GM12878 (cell line): ENCODE results near the gene CACNG8. TPM values are rescaled to one million over a fixed set of nuclear protein-coding genes. Genes with fewer than 3 reads are reported as not detected.

Experiments used
- ATAC-seq: fragments of 200-7000 bp; cut with Tn5 transposase; 3 replicates; pipeline ENCODE4 v1.9.1; 2020; ENCODE audit warnings: mild to moderate bottlenecking, moderate library complexity
- BruUV-seq: library from RNA; stranded (reverse); fragments of 400-500 nt; replicated peaks from 2 replicates; lab custom pipeline; 2021; lab: Mats Ljungman, UMichigan
- CTCF ChIA-PET: fragments of 300-600 bp; sonication (Branson Sonifier 250); formaldehyde crosslinking; extraction: SDS; loops from one replicate; lab custom pipeline; 2021; ENCODE audit warnings: inconsistent platforms; lab: Yijun Ruan, JAX
- POLR2A ChIA-PET: fragments of 350-600 bp; formaldehyde crosslinking; extraction: SDS; loops from one replicate; lab custom pipeline; 2021; ENCODE audit warnings: inconsistent platforms; lab: Charles Lee
- RAD21 ChIA-PET: fragments of 300-600 bp; sonication (Branson Sonifier 250); formaldehyde crosslinking; loops from one replicate; lab custom pipeline; 2023; ENCODE audit warnings: antibody characterized with exemption; ENCODE audit not compliant: unreplicated experiment; lab: Charles Lee
- SMC1A ChIA-PET: fragments of 300-600 bp; sonication (Branson Sonifier 250); formaldehyde crosslinking; loops from one replicate; lab custom pipeline; 2023; ENCODE audit not compliant: unreplicated experiment, uncharacterized antibody; lab: Charles Lee
- DNase-seq: peaks from one replicate; pipeline ENCODE4 v3.0.0-alpha.2; 2011; ENCODE audit warnings: low read depth, low spot score
- FAIRE-seq: peaks from 3 replicates; lab custom pipeline; 2011; peaks lifted over from hg19 to GRCh38; lab: Jason Lieb, UNC
- H2AFZ ChIP-seq: 2 replicates; pipeline ENCODE4 v1.6.0; 2011; ENCODE audit warnings: low read depth, low read length, control low read depth; ENCODE audit not compliant: control insufficient read depth
- H3K27ac ChIP-seq: 2 replicates; pipeline ENCODE4 v1.5.1; 2011; ENCODE audit warnings: control low read depth; ENCODE audit not compliant: control insufficient read depth, insufficient read depth
- H3K27me3 ChIP-seq, 2 experiments: replicated peaks in 1 of 2; 2 replicates each; pipeline versions ENCODE4 v1.6.0 to v1.6.1; 2011; ENCODE audit warnings: low read length in 1 of 2; ENCODE audit not compliant: control insufficient read depth in 2 of 2, insufficient read depth in 2 of 2
- H3K36me3 ChIP-seq, 2 experiments: 2 replicates each; pipeline ENCODE4 v1.5.1; 2011; ENCODE audit warnings: low read length in 1 of 2; ENCODE audit not compliant: control insufficient read depth in 2 of 2, insufficient read depth in 2 of 2
- H3K4me1 ChIP-seq: 2 replicates; pipeline ENCODE4 v1.6.1; 2011; ENCODE audit warnings: mild to moderate bottlenecking, low read length, moderate library complexity, mixed read lengths; ENCODE audit not compliant: control insufficient read depth, insufficient read depth
- H3K4me2 ChIP-seq: 2 replicates; pipeline ENCODE4 v1.6.0; 2011; ENCODE audit warnings: control low read depth; ENCODE audit not compliant: control insufficient read depth, insufficient read depth
- H3K4me3 ChIP-seq: fragments of 200-600 bp; sonication (generic); 2 replicates; pipeline ENCODE4 v1.5.1; 2016
- H3K79me2 ChIP-seq: 2 replicates; pipeline ENCODE4 v1.6.0; 2011; ENCODE audit warnings: low read length; ENCODE audit not compliant: control insufficient read depth, insufficient read depth
- H3K9ac ChIP-seq: 2 replicates; pipeline ENCODE4 v1.8.0; 2011; ENCODE audit warnings: low read length, control low read depth, mixed read lengths; ENCODE audit not compliant: control insufficient read depth, insufficient read depth
- H3K9me3 ChIP-seq: replicated peaks from 3 replicates; pipeline ENCODE4 v1.5.1; 2011; ENCODE audit warnings: mild to moderate bottlenecking, low read length; ENCODE audit not compliant: control insufficient read depth, insufficient read depth
- H4K20me1 ChIP-seq: 2 replicates; pipeline ENCODE4 v1.6.0; 2011; ENCODE audit not compliant: control insufficient read depth, insufficient read depth
- EP300 ChIP-seq, 2 experiments: fragments of 150-350 bp in 1 of 2; IDR thresholded peaks; 2 replicates each; pipeline ENCODE4 v1.6.1; 2011 to 2012; ENCODE audit warnings: low read depth in 2 of 2, low read length in 2 of 2, borderline replicate concordance in 1 of 2, improper control_type of control experiment in 1 of 2, inconsistent platforms in 1 of 2; ENCODE audit not compliant: control insufficient read depth in 1 of 2
- IRF4 ChIP-seq: IDR thresholded peaks from 2 replicates; pipeline ENCODE4 v1.6.1; 2011; ENCODE audit warnings: low read depth, low read length
- MEF2A ChIP-seq: IDR thresholded peaks from 2 replicates; pipeline ENCODE4 v1.6.1; 2011; ENCODE audit warnings: low read depth, mild to moderate bottlenecking, low read length, moderate library complexity; ENCODE audit not compliant: insufficient read depth
- MTA2 ChIP-seq: fragments of 450-650 bp; IDR thresholded peaks from 2 replicates; pipeline ENCODE4 v1.6.1; 2016; ENCODE audit warnings: low read depth, mild to moderate bottlenecking, moderate library complexity
- PAX5 ChIP-seq: IDR thresholded peaks from 2 replicates; pipeline ENCODE4 v1.6.1; 2011; ENCODE audit warnings: low read depth, low read length, borderline replicate concordance
- SMAD5 ChIP-seq: IDR thresholded peaks from 2 replicates; pipeline ENCODE4 v1.6.1; 2016; ENCODE audit warnings: antibody characterized with exemption, low read depth
- TCF3 ChIP-seq: IDR thresholded peaks from 2 replicates; pipeline ENCODE4 v1.6.1; 2012; ENCODE audit warnings: low read depth, mild to moderate bottlenecking, low read length, borderline replicate concordance; ENCODE audit not compliant: insufficient read depth
- WGBS: methylation state at CpG from one replicate; pipeline ENCODE4 v1.1.6; 2016; ENCODE audit warnings: low lambda C conversion rate; ENCODE audit not compliant: insufficient replicate concordance, insufficient coverage; ENCODE audit errors: missing lambda C conversion rate; 5-methylcytosine and 5-hydroxymethylcytosine counted together
- in situ Hi-C: fragments of 300-500 bp; cut with MboI; formaldehyde crosslinking; loops from 9 replicates; pipeline ENCODE4 v1.14.3; 2018; ENCODE audit warnings: mixed read lengths
- intact Hi-C: fragments of 100-400 bp; cut with micrococcal nuclease; formaldehyde crosslinking; loops from one replicate; pipeline ENCODE4 v1.14.2; 2022; ENCODE audit not compliant: unreplicated experiment
- polyA plus RNA-seq, 11 experiments: library from polyadenylated mRNA; depleted of rRNA in 4 of 11; unstranded in 6 of 11; stranded (reverse) in 5 of 11; fragments of >200 nt; fragmentation: Nextera tagmentation in 4 of 11; fragmentation: Illumina TruSeq in 1 of 11; extraction: Ambion mirVana in 4 of 11; extraction: Trizol in 1 of 11; gene quantifications; 1 replicate in 1 of 11; 2 replicates in 10 of 11; pipeline versions ENCODE4 v1.2.1 to v1.2.3, GENCODE V29; 2011 to 2016; ENCODE audit warnings: inconsistent platforms in 2 of 11, missing spikeins in 2 of 11, low read depth in 1 of 11
- total RNA-seq, 4 experiments: library from RNA; depleted of rRNA in 3 of 4; stranded (reverse); fragments of >200 nt in 3 of 4; fragmentation: Illumina TruSeq in 1 of 4; extraction: Trizol in 1 of 4; gene quantifications; 2 replicates each; pipeline versions ENCODE4 v1.2.1 to v1.2.3, GENCODE V29; 2013 to 2021
- TF ChIP-seq, protein P1 (sequence below): fragments of 450-650 bp; IDR thresholded peaks from 2 replicates; pipeline ENCODE4 v1.6.1; 2017; ENCODE audit warnings: borderline replicate concordance
- TF ChIP-seq, protein P2 (sequence below): fragments of 450-650 bp; IDR thresholded peaks from 2 replicates; pipeline ENCODE4 v1.6.1; 2017; ENCODE audit warnings: mild to moderate bottlenecking, moderate library complexity
- TF ChIP-seq, protein P3 (sequence below): IDR thresholded peaks from 2 replicates; pipeline ENCODE4 v1.6.1; 2012; ENCODE audit warnings: improper control_type of control experiment, low read depth, low read length; ENCODE audit not compliant: insufficient replicate concordance

CACNG8 gene
- total and polyA plus RNA-seq, 10 of the 15 experiments (the other 5 are each of a cell fraction or from before 2014, with no cell fraction given) = not detected

DNA sequence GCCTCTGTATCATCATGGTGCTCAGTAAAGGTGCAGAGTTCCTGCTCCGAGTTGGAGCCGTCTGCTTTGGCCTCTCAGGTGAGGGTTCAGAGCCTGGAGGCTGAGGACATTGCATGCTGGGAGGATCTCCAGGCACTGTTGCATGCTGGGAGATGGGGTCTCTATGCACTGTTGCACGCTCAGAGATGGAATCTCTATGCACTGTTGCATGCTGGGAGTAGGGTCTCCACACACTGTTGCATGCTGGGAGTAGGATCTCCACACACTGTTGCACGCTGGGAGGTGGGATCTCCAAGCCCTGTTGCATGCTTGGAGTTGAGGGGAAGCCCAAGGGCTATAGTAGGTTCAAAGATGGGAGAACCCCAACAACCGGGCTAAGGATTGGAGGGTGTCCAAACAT is 37.0 kb downstream of the CACNG8 start (continued):
- TF ChIP-seq MEF2A (no peak), PAX5 (no peak)
- TF ChIP-seq, protein P1, sequence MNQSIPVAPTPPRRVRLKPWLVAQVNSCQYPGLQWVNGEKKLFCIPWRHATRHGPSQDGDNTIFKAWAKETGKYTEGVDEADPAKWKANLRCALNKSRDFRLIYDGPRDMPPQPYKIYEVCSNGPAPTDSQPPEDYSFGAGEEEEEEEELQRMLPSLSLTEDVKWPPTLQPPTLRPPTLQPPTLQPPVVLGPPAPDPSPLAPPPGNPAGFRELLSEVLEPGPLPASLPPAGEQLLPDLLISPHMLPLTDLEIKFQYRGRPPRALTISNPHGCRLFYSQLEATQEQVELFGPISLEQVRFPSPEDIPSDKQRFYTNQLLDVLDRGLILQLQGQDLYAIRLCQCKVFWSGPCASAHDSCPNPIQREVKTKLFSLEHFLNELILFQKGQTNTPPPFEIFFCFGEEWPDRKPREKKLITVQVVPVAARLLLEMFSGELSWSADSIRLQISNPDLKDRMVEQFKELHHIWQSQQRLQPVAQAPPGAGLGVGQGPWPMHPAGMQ = no peak

DNA sequence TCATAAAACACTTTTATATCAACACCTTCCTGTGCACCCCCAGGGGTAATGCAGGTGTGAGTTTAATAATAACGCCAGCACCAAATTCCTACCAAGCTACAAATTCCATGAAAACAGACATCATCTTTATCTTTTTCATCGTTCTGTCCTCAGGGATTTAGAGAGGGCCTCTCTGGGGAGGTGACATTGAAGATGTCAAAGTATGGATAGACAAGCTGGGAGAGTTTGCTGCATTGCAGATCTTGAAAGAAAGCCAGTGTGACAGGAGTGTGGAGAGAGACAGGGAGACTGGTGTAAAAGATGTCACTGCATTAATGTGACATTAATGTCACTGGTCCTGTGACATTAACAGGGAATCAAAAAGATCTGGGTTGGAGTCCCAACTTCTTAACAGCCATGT is 38.8 kb downstream of the CACNG8 start:
- no peak for FAIRE-seq
- Histone ChIP-seq H3K9me3 (no peaks in the 10 kb centered on the region; the same call in 2 of the 3 replicates), H3K36me3 (no peaks in the 10 kb centered on the region), H3K27ac (no peak overlapping the region), H4K20me1 (no peaks in the 10 kb centered on the region), H3K27me3 (no peaks in the 10 kb centered on the region), H3K9ac (no peak overlapping the region), H3K79me2 (no peaks in the 10 kb centered on the region), H3K4me3 (no peak overlapping the region), H3K4me1 (no peaks in the 10 kb centered on the region), H3K4me2 (no peak overlapping the region), H2AFZ (no peak overlapping the region)
- intact Hi-C loops = no loop called here
- no TSS peak for BruUV-seq
- 19% methylated on average over 2 of the region's 2 CpGs for WGBS
- ChIA-PET RAD21 (no interaction called here), POLR2A (no interaction called here), CTCF (no interaction called here), SMC1A (no interaction called here)
- in situ Hi-C loops = no loop called here
- TF ChIP-seq, protein P2, sequence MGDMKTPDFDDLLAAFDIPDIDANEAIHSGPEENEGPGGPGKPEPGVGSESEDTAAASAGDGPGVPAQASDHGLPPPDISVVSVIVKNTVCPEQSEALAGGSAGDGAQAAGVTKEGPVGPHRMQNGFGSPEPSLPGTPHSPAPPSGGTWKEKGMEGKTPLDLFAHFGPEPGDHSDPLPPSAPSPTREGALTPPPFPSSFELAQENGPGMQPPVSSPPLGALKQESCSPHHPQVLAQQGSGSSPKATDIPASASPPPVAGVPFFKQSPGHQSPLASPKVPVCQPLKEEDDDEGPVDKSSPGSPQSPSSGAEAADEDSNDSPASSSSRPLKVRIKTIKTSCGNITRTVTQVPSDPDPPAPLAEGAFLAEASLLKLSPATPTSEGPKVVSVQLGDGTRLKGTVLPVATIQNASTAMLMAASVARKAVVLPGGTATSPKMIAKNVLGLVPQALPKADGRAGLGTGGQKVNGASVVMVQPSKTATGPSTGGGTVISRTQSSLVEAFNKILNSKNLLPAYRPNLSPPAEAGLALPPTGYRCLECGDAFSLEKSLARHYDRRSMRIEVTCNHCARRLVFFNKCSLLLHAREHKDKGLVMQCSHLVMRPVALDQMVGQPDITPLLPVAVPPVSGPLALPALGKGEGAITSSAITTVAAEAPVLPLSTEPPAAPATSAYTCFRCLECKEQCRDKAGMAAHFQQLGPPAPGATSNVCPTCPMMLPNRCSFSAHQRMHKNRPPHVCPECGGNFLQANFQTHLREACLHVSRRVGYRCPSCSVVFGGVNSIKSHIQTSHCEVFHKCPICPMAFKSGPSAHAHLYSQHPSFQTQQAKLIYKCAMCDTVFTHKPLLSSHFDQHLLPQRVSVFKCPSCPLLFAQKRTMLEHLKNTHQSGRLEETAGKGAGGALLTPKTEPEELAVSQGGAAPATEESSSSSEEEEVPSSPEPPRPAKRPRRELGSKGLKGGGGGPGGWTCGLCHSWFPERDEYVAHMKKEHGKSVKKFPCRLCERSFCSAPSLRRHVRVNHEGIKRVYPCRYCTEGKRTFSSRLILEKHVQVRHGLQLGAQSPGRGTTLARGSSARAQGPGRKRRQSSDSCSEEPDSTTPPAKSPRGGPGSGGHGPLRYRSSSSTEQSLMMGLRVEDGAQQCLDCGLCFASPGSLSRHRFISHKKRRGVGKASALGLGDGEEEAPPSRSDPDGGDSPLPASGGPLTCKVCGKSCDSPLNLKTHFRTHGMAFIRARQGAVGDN = no peak
- TF ChIP-seq SMAD5 (no peak), IRF4 (no peak), TCF3 (no peak), EP300 (IDR thresholded peaks at IDR 0.05; ENCODE audit: borderline replicate concordance in 1 of 2, control insufficient read depth in 1 of 2, low read depth in 2 of 2, low read length in 2 of 2) (no peak), MTA2 (no peak)
- TF ChIP-seq, protein P3, sequence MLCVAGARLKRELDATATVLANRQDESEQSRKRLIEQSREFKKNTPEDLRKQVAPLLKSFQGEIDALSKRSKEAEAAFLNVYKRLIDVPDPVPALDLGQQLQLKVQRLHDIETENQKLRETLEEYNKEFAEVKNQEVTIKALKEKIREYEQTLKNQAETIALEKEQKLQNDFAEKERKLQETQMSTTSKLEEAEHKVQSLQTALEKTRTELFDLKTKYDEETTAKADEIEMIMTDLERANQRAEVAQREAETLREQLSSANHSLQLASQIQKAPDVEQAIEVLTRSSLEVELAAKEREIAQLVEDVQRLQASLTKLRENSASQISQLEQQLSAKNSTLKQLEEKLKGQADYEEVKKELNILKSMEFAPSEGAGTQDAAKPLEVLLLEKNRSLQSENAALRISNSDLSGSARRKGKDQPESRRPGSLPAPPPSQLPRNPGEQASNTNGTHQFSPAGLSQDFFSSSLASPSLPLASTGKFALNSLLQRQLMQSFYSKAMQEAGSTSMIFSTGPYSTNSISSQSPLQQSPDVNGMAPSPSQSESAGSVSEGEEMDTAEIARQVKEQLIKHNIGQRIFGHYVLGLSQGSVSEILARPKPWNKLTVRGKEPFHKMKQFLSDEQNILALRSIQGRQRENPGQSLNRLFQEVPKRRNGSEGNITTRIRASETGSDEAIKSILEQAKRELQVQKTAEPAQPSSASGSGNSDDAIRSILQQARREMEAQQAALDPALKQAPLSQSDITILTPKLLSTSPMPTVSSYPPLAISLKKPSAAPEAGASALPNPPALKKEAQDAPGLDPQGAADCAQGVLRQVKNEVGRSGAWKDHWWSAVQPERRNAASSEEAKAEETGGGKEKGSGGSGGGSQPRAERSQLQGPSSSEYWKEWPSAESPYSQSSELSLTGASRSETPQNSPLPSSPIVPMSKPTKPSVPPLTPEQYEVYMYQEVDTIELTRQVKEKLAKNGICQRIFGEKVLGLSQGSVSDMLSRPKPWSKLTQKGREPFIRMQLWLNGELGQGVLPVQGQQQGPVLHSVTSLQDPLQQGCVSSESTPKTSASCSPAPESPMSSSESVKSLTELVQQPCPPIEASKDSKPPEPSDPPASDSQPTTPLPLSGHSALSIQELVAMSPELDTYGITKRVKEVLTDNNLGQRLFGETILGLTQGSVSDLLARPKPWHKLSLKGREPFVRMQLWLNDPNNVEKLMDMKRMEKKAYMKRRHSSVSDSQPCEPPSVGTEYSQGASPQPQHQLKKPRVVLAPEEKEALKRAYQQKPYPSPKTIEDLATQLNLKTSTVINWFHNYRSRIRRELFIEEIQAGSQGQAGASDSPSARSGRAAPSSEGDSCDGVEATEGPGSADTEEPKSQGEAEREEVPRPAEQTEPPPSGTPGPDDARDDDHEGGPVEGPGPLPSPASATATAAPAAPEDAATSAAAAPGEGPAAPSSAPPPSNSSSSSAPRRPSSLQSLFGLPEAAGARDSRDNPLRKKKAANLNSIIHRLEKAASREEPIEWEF = no peak
- no peak for ATAC-seq
- DNase-seq = no peak
